HG03064 (cell line): ENCODE results near the gene PITPNM2.

Experiments
- ATAC-seq: cut with Tn5 transposase; IDR thresholded peaks from one replicate; pipeline ENCODE4 v1.9.1; 2021; ENCODE audit warnings: low read depth; ENCODE audit not compliant: unreplicated experiment

The PITPNM2 gene

GRCh38 chr12:123150744-123151456 is at the start of gene PITPNM2:
Gene PITPNM2 (minus strand): TSS chr12:123151090. CDS start chr12:123034590, 116,500 bp downstream.
- ATAC-seq, result no peak

- ATAC-seq, result no peak
Measured at GRCh38 chr12:123200414-123200813, 49.5 kb upstream of the PITPNM2 start.

- no peak for ATAC-seq
Measured at GRCh38 chr12:123199936-123200335, 49.0 kb upstream of the PITPNM2 start.

- ATAC-seq, result no peak
Measured at GRCh38 chr12:123187637-123188036, 36.7 kb upstream of the PITPNM2 start.

- no peak for ATAC-seq
Measured at GRCh38 chr12:123180171-123180570, 29.3 kb upstream of the PITPNM2 start.

GRCh38 chr12:123171967-123172366 is 21.1 kb upstream of the PITPNM2 start:
- no peak for ATAC-seq

- no peak for ATAC-seq
Measured at GRCh38 chr12:123167329-123167728, 16.4 kb upstream of the PITPNM2 start.

- no peak for ATAC-seq
Measured at GRCh38 chr12:123165537-123165936, 14.6 kb upstream of the PITPNM2 start.

GRCh38 chr12:123164710-123165261 is 13.9 kb upstream of the PITPNM2 start:
- no peak for ATAC-seq

GRCh38 chr12:123164222-123164621 is 13.3 kb upstream of the PITPNM2 start:
- ATAC-seq, result no peak

- ATAC-seq, result no peak
Measured at GRCh38 chr12:123163227-123163626, 12.3 kb upstream of the PITPNM2 start.

- ATAC-seq, result no peak
Measured at GRCh38 chr12:123160801-123161487, 10.1 kb upstream of the PITPNM2 start.

GRCh38 chr12:123153906-123154305 is 3.0 kb upstream of the PITPNM2 start:
- ATAC-seq, result no peak

GRCh38 chr12:123152833-123153232 is 1.9 kb upstream of the PITPNM2 start:
- ATAC-seq, result no peak

- no peak for ATAC-seq
Measured at GRCh38 chr12:123151457-123152454, 866 bp upstream of the PITPNM2 start.

GRCh38 chr12:123150275-123150743 is 581 bp downstream of the PITPNM2 start:
- no peak for ATAC-seq

- ATAC-seq, result no peak
Measured at GRCh38 chr12:123149501-123150274, 1.2 kb downstream of the PITPNM2 start.

- ATAC-seq, result no peak
Measured at GRCh38 chr12:123149088-123149487, 1.8 kb downstream of the PITPNM2 start.

- no peak for ATAC-seq
Measured at GRCh38 chr12:123148655-123149054, 2.2 kb downstream of the PITPNM2 start.

- ATAC-seq, result no peak
Measured at GRCh38 chr12:123148223-123148622, 2.7 kb downstream of the PITPNM2 start.
